NCI-H1417 treated with DMSO at 0.1 percent for 48 hours (cell line): ENCODE data around the gene MTREX.

ENCODE experiments used
- DNase-seq: peaks from one replicate; lab custom pipeline; 2025; lab: John Stamatoyannopoulos, UW

MTREX gene

GRCh38 chr5:55472642-55473041, 164.9 kb downstream of the MTREX start:
- no peak for DNase-seq
